GM18909 (cell line): ENCODE measurements around the gene S100B.

Experiments used
- ATAC-seq: cut with Tn5 transposase; IDR thresholded peaks from one replicate; pipeline ENCODE4 v1.9.1; 2021; ENCODE audit warnings: mild to moderate bottlenecking; ENCODE audit not compliant: unreplicated experiment, poor library complexity

The S100B gene

GRCh38 chr21:46604975-46605766 is at the start of gene S100B:
TSS of gene S100B (minus strand) at chr21:46605082. CDS start at chr21:46602415, 2,667 bp downstream.
- ATAC-seq, result no peak

- no peak for ATAC-seq
These were observed 46.2 kb upstream of the S100B start for GRCh38 chr21:46651121-46651520.

- no peak for ATAC-seq
These were observed 45.7 kb upstream of the S100B start for GRCh38 chr21:46650476-46651098.

DNA sequence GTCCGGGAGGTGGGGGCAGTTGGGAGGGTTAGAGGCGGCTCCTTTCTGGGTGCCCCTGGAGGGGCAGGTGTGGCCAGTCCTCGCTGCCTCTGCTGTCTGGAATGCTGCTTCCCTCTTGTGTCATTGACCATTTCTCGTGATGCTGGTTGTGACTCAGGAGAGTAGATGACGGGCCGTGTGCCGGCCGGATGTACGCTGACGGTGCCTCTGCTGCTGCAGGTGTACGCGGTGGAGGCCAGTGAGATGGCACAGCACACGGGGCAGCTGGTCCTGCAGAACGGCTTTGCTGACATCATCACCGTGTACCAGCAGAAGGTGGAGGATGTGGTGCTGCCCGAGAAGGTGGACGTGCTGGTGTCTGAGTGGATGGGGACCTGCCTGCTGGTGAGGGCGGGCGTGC is 44.5 kb upstream of the S100B start:
- no peak for ATAC-seq

- ATAC-seq, result no peak
These were observed 43.7 kb upstream of the S100B start for GRCh38 chr21:46648539-46648938.

- ATAC-seq, result no peak
These were observed 41.8 kb upstream of the S100B start for GRCh38 chr21:46646541-46647154.

GRCh38 chr21:46645840-46646239 is 41.0 kb upstream of the S100B start:
- ATAC-seq, result no peak

DNA sequence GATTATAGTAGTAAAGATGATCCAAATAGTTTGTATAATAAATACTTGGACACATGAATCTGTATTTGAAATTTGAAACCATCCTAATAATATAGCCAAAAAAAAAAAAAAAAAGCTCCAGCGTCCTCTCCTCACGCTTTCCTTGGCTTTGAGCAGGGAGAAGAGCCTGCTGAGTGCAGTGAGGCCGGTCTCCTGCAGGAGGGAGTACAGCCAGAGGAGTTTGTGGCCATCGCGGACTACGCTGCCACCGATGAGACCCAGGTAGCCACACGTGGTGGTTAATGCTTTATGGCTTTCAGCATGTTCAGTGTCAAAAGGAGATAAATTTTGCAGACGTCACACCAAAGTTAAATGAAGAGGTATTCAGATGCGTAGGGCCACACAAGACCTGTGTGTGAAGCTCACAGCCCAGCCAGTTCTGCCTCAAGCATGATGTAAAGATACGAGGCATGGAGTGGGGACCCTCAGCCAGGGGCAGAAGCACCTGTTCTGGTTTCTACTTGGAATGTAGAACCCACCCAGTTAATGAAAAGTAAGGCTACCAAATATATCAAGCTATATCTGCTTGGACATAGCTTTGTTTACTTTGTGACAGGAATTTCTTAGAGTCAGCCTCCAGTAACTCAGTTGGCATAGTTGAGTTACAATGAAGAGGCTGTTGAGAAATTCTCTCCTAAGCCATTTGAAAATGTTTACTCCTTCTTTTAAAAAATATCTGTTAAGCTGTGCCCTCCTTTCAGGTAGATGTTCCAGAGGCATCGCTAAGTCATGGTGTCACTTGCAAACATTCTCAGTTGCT is 38.7 kb upstream of the S100B start:
- no peak for ATAC-seq

DNA sequence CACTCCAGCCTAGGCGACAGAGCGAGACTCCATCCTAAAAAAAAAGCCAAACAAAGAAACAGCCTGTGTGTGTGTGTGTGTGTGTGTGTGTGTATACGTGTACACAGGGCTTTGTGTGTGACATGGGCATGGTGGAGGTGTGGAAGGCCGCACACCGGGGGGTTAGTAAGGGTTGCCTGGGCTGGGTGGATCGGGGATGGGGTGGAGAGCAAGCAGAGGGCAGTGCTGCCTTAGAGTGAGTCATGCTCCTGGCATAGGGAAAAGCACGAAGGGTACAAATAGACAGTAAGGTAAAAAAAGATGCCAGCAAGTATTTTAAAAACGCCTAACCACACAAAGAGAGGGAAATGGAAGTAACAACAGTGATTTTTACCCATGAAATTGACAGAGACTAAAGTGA is 36.8 kb upstream of the S100B start:
- no peak for ATAC-seq

- no peak for ATAC-seq
These were observed 34.9 kb upstream of the S100B start for GRCh38 chr21:46639489-46640386.

DNA sequence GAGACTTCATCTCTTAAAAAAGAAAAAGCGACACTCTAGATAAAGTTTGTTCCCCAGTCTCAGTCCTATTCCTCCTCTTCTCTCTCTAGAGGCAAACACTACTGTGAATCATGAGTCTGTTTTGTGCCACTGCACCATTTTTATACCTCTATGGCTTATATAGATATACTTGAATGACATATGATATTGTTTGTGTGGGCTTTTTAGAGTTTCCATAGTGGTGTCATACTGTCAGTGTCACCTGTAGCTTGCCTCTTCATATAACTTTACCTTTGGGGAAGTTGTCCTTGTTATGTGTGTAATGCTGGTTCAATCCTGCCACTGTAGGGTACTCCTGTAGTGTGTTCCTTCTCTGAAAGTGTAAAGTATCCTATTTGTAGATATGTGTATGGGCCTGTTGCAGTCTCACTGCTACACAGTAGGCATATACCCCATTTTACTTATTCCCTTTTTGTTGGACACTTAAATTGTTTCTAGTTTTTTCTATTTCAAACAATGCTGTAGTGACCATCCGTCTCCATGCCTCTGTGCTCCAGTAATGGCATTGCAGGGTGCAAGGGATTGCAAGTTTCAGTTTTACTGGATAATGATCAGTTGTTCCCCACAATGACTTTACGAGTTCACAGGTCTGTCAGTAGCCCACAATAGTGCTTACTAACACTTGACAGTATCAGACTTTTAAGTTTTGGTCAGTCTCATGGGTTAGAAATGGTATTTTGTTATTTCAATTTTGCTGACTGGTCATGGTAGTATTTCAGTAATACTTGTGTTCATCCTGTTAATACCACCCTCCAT is 33.3 kb upstream of the S100B start:
- no peak for ATAC-seq

- no peak for ATAC-seq
These were observed 31.8 kb upstream of the S100B start for GRCh38 chr21:46636550-46637285.

DNA sequence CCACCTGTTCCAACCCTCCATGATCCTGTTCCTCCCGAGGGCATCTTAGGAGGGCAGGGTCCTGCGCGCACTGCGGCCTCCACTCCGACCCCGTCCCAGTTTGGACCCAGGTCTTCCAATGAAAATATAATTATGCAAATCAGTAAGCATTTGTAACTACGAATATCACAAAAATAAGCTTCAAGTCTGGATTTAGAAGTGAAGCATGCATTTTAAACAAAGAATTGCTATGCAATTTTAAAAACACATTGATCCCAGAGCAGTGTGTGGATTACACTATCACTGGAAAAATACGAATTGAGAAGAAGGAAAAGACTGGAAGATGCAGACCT is 31.3 kb upstream of the S100B start:
- ATAC-seq, result no peak

DNA sequence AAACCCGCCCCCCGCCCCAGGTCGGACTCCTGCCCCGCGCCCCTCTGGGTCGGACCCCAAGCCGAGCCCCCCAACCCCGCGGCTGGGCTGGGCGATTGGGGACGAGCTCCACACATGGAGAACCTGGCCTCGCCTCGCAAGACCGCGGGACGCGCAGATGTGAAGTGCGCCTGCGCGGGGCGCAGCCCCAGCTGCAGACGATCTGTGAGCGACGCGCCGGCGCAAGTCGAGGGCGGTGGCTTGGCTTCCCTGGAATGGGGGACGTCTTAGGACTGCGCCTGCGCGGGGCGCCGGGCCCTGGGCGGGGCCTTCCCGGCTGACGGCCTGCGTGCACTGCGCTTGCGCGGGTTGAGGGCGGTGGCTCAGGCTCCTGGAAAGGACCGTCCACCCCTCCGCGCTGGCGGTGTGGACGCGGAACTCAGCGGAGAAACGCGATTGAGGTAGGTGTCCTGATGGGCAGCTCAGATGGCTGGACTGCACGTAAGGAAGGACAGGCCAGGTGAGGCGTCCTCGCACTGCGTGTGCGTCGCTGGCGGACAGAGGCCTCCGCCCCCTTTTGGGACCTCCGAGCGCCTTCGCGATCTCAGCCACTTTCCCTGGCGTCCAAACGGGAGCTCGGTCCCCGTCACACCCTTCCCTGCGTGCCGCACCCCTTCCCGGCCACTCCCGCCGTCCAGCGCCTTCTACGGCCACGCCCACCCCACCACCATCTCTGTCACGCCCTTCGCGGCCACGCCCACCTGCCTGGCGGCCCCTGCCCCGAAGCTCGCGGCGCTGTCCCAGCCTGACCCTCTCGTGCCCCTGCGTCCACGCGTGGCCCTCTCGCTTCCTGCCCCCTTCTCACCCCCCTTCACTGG is 30.7 kb upstream of the S100B start, which contains the start of gene PRMT2:
TSS of gene PRMT2 (plus strand) at position 351 of the 857 bp plus-strand sequence. CDS start 1,278 bp downstream, outside the sequence.
- ATAC-seq, result peak; percentile 89

DNA sequence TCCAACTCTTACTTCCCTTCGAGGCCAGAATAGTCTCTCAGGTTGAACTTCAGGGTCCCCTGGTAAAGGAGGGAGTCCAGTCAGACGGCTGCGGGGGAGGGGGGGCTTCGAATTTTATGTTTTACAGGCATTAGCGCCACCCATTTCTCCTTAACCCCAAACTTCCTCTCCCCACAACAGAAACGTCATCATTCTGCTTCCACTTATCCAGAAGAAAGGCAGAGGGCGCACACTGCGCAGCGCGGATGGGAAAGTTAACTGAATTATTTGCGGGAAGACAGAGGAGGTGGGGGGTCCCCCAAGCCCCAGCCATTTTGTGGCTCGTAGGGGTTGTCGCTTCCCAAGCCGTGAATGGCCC is 30.1 kb upstream of the S100B start:
- no peak for ATAC-seq

DNA sequence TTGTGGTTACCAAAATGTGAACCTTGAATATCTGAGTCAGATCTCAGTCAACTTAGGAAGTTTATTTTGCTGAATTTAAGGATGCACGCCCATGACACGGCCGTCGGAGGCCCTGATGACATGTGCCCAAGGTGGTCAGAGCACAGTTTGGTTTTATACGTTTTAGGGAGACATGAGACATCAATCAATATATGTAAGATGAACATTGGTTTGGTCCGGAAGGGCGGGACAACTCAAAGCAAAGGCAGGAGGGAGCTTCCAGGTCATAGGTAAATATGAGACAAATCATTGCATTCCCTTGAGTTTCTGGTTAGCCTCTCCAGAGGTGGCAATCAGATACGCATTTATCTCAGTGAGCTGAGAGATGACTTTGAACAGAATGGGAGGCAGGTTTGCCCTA is 29.5 kb upstream of the S100B start:
- ATAC-seq, result no peak

DNA sequence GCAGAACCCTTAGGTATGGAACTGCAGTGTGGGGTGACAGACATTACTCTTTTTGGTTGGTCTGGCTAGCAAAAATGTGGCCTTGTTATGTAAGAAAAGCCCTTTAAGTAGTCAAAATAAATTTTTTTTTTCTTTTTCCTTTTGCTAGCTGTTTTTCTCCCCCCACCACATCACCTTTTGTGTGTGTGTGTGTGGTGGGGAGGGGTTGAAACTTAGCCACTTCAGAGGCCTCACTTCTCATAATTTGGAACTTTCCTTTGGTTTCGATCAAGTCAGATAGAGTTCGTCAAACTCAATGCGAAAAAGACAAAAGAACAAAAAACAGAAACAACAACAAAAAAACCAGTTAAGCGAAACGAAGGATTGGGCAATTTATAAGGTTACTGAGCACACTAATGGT is 28.7 kb upstream of the S100B start:
- no peak for ATAC-seq
